HepG2 (cell line): ENCODE measurements around the gene PIP5K1C. TPM values are rescaled to one million over a fixed set of nuclear protein-coding genes. Genes with fewer than 3 reads are reported as not detected.

ENCODE experiments used
- ARNTL ChIP-seq: sonication (generic); formaldehyde crosslinking; IDR thresholded peaks from 2 replicates; pipeline ENCODE4 v1.4.0; 2020; ENCODE audit warnings: mild to moderate bottlenecking, missing genetic modification reagents
- ATF7 ChIP-seq, 2 experiments: fragments of 450-650 bp in 1 of 2; sonication (generic) in 1 of 2; formaldehyde crosslinking in 1 of 2; IDR thresholded peaks; 2 replicates each; pipeline versions ENCODE4 v1.4.0 to v1.6.1; 2016 to 2020; ENCODE audit warnings: antibody characterized with exemption in 1 of 2, mild to moderate bottlenecking in 1 of 2, missing genetic modification reagents in 1 of 2
- ELF1 ChIP-seq: sonication (generic); formaldehyde crosslinking; IDR thresholded peaks from 2 replicates; pipeline ENCODE4 v1.4.0; 2020; ENCODE audit warnings: missing genetic modification reagents
- FOXC1 ChIP-seq: sonication (generic); formaldehyde crosslinking; IDR thresholded peaks from 2 replicates; pipeline ENCODE4 v1.8.0; 2022; ENCODE audit warnings: mild to moderate bottlenecking, missing genetic modification reagents, borderline replicate concordance
- GFI1 ChIP-seq: sonication (generic); formaldehyde crosslinking; IDR thresholded peaks from 2 replicates; pipeline ENCODE4 v1.5.0; 2020; ENCODE audit warnings: missing genetic modification reagents, mild to moderate bottlenecking, borderline replicate concordance
- GLMP ChIP-seq: sonication (generic); formaldehyde crosslinking; IDR thresholded peaks from 2 replicates; pipeline ENCODE4 v1.9.0; 2021; ENCODE audit warnings: missing genetic modification reagents, mild to moderate bottlenecking, borderline replicate concordance
- HIVEP1 ChIP-seq: sonication (generic); formaldehyde crosslinking; IDR thresholded peaks from 2 replicates; pipeline ENCODE4 v1.4.0; 2020; ENCODE audit warnings: mild to moderate bottlenecking, missing genetic modification reagents
- IRX3 ChIP-seq: sonication (generic); formaldehyde crosslinking; IDR thresholded peaks from 2 replicates; pipeline ENCODE4 v1.8.1; 2023; ENCODE audit warnings: mild to moderate bottlenecking, low read depth, missing genetic modification reagents, borderline replicate concordance
- MAZ ChIP-seq, 2 experiments: sonication (generic) in 1 of 2; formaldehyde crosslinking in 1 of 2; IDR thresholded peaks; 2 replicates each; pipeline versions ENCODE4 v1.5.0 to v1.6.1; 2012 to 2020; ENCODE audit warnings: low read depth in 2 of 2, mild to moderate bottlenecking in 2 of 2, borderline replicate concordance in 1 of 2, improper control_type of control experiment in 1 of 2, low read length in 1 of 2, missing genetic modification reagents in 1 of 2, moderate library complexity in 1 of 2
- NR3C1 ChIP-seq: sonication (generic); formaldehyde crosslinking; IDR thresholded peaks from 2 replicates; pipeline ENCODE4 v1.4.0; 2020; ENCODE audit warnings: missing genetic modification reagents
- PLSCR1 ChIP-seq: sonication (generic); formaldehyde crosslinking; IDR thresholded peaks from 2 replicates; pipeline ENCODE4 v1.5.0; 2020; ENCODE audit warnings: missing genetic modification reagents, mild to moderate bottlenecking, borderline replicate concordance
- SMAD1 ChIP-seq: sonication (generic); formaldehyde crosslinking; IDR thresholded peaks from 2 replicates; pipeline ENCODE4 v1.4.0; 2020; ENCODE audit warnings: missing genetic modification reagents, low read depth, mild to moderate bottlenecking, borderline replicate concordance
- STAT5B ChIP-seq: sonication (generic); formaldehyde crosslinking; IDR thresholded peaks from 2 replicates; pipeline ENCODE4 v1.4.0; 2020; ENCODE audit warnings: missing genetic modification reagents
- TFDP2 ChIP-seq: sonication (generic); formaldehyde crosslinking; IDR thresholded peaks from 2 replicates; pipeline ENCODE4 v1.4.0; 2020; ENCODE audit warnings: missing genetic modification reagents
- ZFX ChIP-seq: sonication (generic); formaldehyde crosslinking; IDR thresholded peaks from 2 replicates; pipeline ENCODE4 v1.4.0; 2020; ENCODE audit warnings: mild to moderate bottlenecking, low read depth, missing genetic modification reagents, moderate library complexity
- ZNF160 ChIP-seq: sonication (generic); formaldehyde crosslinking; IDR thresholded peaks from 2 replicates; pipeline ENCODE4 v1.8.0; 2022; ENCODE audit warnings: mild to moderate bottlenecking, inconsistent platforms, missing genetic modification reagents
- ZNF3 ChIP-seq: IDR thresholded peaks from 2 replicates; pipeline ENCODE4 v1.7.0; 2017; ENCODE audit warnings: inconsistent platforms
- ZNF441 ChIP-seq: sonication (generic); formaldehyde crosslinking; IDR thresholded peaks from 2 replicates; pipeline ENCODE4 v1.7.0; 2021; ENCODE audit warnings: missing genetic modification reagents, borderline replicate concordance
- ZNF556 ChIP-seq: sonication (generic); formaldehyde crosslinking; IDR thresholded peaks from 2 replicates; pipeline ENCODE4 v1.4.0; 2020; ENCODE audit warnings: mild to moderate bottlenecking, missing genetic modification reagents, borderline replicate concordance
- ZNF749 ChIP-seq: sonication (generic); formaldehyde crosslinking; IDR thresholded peaks from 2 replicates; pipeline ENCODE4 v1.8.0; 2022; ENCODE audit warnings: mild to moderate bottlenecking, missing genetic modification reagents, moderate library complexity, borderline replicate concordance
- ZNF784 ChIP-seq: sonication (generic); formaldehyde crosslinking; IDR thresholded peaks from 2 replicates; pipeline ENCODE4 v1.5.1; 2020; ENCODE audit warnings: missing genetic modification reagents, mild to moderate bottlenecking, borderline replicate concordance
- ZNF841 ChIP-seq: sonication (generic); formaldehyde crosslinking; IDR thresholded peaks from 2 replicates; pipeline ENCODE4 v1.8.1; 2023; ENCODE audit warnings: missing genetic modification reagents, borderline replicate concordance
- polyA plus RNA-seq, 8 experiments: library from polyadenylated mRNA; depleted of rRNA in 3 of 8; stranded (reverse) in 7 of 8; unstranded in 1 of 8; fragments of >200 nt; fragmentation: Illumina TruSeq in 4 of 8; extraction: Trizol in 4 of 8; gene quantifications; 2 replicates each; pipeline versions ENCODE4 v1.2.1 to v1.2.3, GENCODE V29; 2011 to 2016; ENCODE audit warnings: low read depth in 4 of 8, missing spikeins in 1 of 8, mixed read lengths in 1 of 8; ENCODE audit not compliant: insufficient read depth in 1 of 8
- total RNA-seq, 5 experiments: library from RNA; depleted of rRNA; stranded (reverse); fragments of >200 nt; fragmentation: Illumina TruSeq; extraction: Trizol; gene quantifications; 2 replicates each; pipeline ENCODE4 v1.2.3, GENCODE V29; 2016; ENCODE audit warnings: low read depth in 1 of 5

The PIP5K1C gene
- total and polyA plus RNA-seq, 2 of the 13 experiments (the other 11 are each of a cell fraction or from before 2014, with no cell fraction given) = 3.6 to 4.3 TPM

- TF ChIP-seq ZFX (CRISPR knock-in tag) = peak; percentile 77
- TF ChIP-seq NR3C1 (CRISPR knock-in tag) = no peak
- TF ChIP-seq FOXC1 = 0 out of 2 replicates have a peak, but pooled peaks have one; percentile 56
- no peak for TF ChIP-seq GLMP
- TF ChIP-seq IRX3 = no peak
- no peak for TF ChIP-seq SMAD1 (CRISPR knock-in tag)
- TF ChIP-seq HIVEP1 = peak; percentile 78
- TF ChIP-seq ZNF160 (CRISPR knock-in tag) = no peak
- peak; percentile 74; the same call in 1 of the 2 replicates for TF ChIP-seq ZNF441 (CRISPR knock-in tag)
- peak; percentile 61; the same call in 1 of the 2 replicates for TF ChIP-seq ZNF749 (CRISPR knock-in tag)
- no peak for TF ChIP-seq MAZ (IDR thresholded peaks at IDR 0.05; ENCODE audit: borderline replicate concordance, low read depth, low read length)
- TF ChIP-seq MAZ (CRISPR knock-in tag; IDR thresholded peaks at IDR 0.05; ENCODE audit: low read depth) = 0 out of 2 replicates have a peak, but pooled peaks have one; percentile 35
- TF ChIP-seq ZNF841 (CRISPR knock-in tag) = no peak
- peak; percentile 72 for TF ChIP-seq TFDP2 (CRISPR knock-in tag)
- no peak for TF ChIP-seq GFI1
- TF ChIP-seq ATF7 (IDR thresholded peaks at IDR 0.05) = no peak
- TF ChIP-seq ATF7 (CRISPR knock-in tag; IDR thresholded peaks at IDR 0.05) = no peak
- TF ChIP-seq STAT5B (CRISPR knock-in tag) = no peak
- TF ChIP-seq ZNF556 = no peak
- 0 out of 2 replicates have a peak, but pooled peaks have one; percentile 11 for TF ChIP-seq ARNTL
- TF ChIP-seq ZNF3 = no peak
- no peak for TF ChIP-seq ZNF784 (CRISPR knock-in tag)
- TF ChIP-seq PLSCR1 (CRISPR knock-in tag) = no peak
- no peak for TF ChIP-seq ELF1
These were observed 31.8 kb downstream of the PIP5K1C start (continued) for GRCh38 chr19:3668331-3669081.
